Ovary (tissue), 9 donors: ENCODE measurements around the gene GTF2H3. TPM values are rescaled to one million over a fixed set of nuclear protein-coding genes. Genes with fewer than 3 reads are reported as not detected.

Source experiments
- DNase-seq, 5 donors: peaks; one replicate each; pipeline ENCODE4 v3.0.0-alpha.2; 2019 to 2020
- H3K27ac ChIP-seq, 2 donors: fragments of 200-600 bp; one replicate each; pipeline versions ENCODE4 v1.5.1 to v1.8.0; 2019 to 2022
- H3K27me3 ChIP-seq: fragments of 200-600 bp; one replicate; pipeline ENCODE4 v1.8.0; 2022
- H3K36me3 ChIP-seq: fragments of 200-600 bp; sonication (generic); one replicate; pipeline ENCODE4 v1.5.1; 2019
- H3K4me1 ChIP-seq: one replicate; pipeline ENCODE4 v1.8.1; 2013; ENCODE audit warnings: mild to moderate bottlenecking, moderate library complexity; ENCODE audit not compliant: insufficient read depth
- H3K4me3 ChIP-seq: fragments of 200-600 bp; sonication (generic); one replicate; pipeline ENCODE4 v1.5.1; 2017
- H3K9me3 ChIP-seq, 2 donors: fragments of 200-600 bp in 1 of 2; sonication (generic) in 1 of 2; one replicate each; pipeline versions ENCODE4 v1.5.1 to v1.8.1; 2013 to 2019; ENCODE audit warnings: mild to moderate bottlenecking in 1 of 2, moderate library complexity in 1 of 2
- EP300 ChIP-seq: sonication (generic); formaldehyde crosslinking; IDR thresholded peaks from one replicate; pipeline ENCODE4 v1.6.1; 2017; ENCODE audit warnings: antibody characterized with exemption
- POLR2A ChIP-seq: fragments of 450-650 bp; IDR thresholded peaks from one replicate; pipeline ENCODE4 v1.6.1; 2017; ENCODE audit warnings: antibody characterized with exemption, mild to moderate bottlenecking, moderate library complexity
- WGBS, 3 donors: extraction: QIAGEN DNeasy Blood & Tissue Kit in 1 of 3; methylation state at CpG; one replicate each; pipeline versions ENCODE4 v1.1.5 to v1.1.7; 2013 to 2017; 5-methylcytosine and 5-hydroxymethylcytosine counted together
- intact Hi-C, 4 donors: fragments of 100-400 bp; cut with DNase I; formaldehyde crosslinking; loops; one replicate each; pipeline versions ENCODE4 v1.11.0 to v1.15.1; 2022 to 2023
- polyA plus RNA-seq, 2 donors: library from polyadenylated mRNA; stranded (reverse); fragments of 200-250 nt in 1 of 2; fragments of 350-450 nt in 1 of 2; fragmentation: Illumina TruSeq in 1 of 2; extraction: RNeasy Lipid Tissue Mini Kit (QIAGEN cat#74804) in 1 of 2; gene quantifications; one replicate each; pipeline ENCODE4 v1.2.3, GENCODE V29; 2013 to 2014
- total RNA-seq, 7 donors: library from RNA; depleted of rRNA in 2 of 7; stranded (reverse); fragments of >200 nt in 2 of 7; fragmentation: NEBNext Ultra II Directional in 3 of 7; extraction: Animal tissue kit (Norgen Biotek cat#: 25700) in 3 of 7; gene quantifications; one replicate each; pipeline versions ENCODE4 v1.1.0 to v1.2.4, GENCODE V29; 2016 to 2023
- TF ChIP-seq, protein P1 (sequence below), 3 donors: fragments of 450-650 bp in 2 of 3; fragments of 200-600 bp in 1 of 3; IDR thresholded peaks; one replicate each; pipeline versions ENCODE4 v1.5.1 to v1.8.0; 2016 to 2022; ENCODE audit warnings: antibody characterized with exemption in 3 of 3, mild to moderate bottlenecking in 1 of 3
- donor health status: DM: no; HTN: no; CAD: no; lungs with moderate emphysema.
- donor health status: DM: no; HTN: no; CAD: no.
- donor health status: Bipolar disorder and iron deficiency.
- donor health status: DM: yes; HTN: yes; CAD: no.
- donor health status: DM: no; HTN: no; CAD: no.
- donor health status: DM: yes; HTN: yes; CAD: no.

GTF2H3 gene
- total and polyA plus RNA-seq, 9 donors: 8.1 to 29.5 (median 21.2) TPM

- no peak for TF ChIP-seq EP300
- TF ChIP-seq, protein P1, sequence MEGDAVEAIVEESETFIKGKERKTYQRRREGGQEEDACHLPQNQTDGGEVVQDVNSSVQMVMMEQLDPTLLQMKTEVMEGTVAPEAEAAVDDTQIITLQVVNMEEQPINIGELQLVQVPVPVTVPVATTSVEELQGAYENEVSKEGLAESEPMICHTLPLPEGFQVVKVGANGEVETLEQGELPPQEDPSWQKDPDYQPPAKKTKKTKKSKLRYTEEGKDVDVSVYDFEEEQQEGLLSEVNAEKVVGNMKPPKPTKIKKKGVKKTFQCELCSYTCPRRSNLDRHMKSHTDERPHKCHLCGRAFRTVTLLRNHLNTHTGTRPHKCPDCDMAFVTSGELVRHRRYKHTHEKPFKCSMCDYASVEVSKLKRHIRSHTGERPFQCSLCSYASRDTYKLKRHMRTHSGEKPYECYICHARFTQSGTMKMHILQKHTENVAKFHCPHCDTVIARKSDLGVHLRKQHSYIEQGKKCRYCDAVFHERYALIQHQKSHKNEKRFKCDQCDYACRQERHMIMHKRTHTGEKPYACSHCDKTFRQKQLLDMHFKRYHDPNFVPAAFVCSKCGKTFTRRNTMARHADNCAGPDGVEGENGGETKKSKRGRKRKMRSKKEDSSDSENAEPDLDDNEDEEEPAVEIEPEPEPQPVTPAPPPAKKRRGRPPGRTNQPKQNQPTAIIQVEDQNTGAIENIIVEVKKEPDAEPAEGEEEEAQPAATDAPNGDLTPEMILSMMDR (IDR thresholded peaks at IDR 0.05): no peak
- TF ChIP-seq POLR2A: no peak
- WGBS, 3 donors: 94 to 98% (median 95%) methylated on average over 10 of the region's 10 CpGs
- no peaks in the 10 kb centered on the region for H3K9me3 ChIP-seq
- intact Hi-C loops: no loop called here
- H3K4me3 ChIP-seq: no peak overlapping the region
- H3K27me3 ChIP-seq: no peaks in the 10 kb centered on the region
- H3K36me3 ChIP-seq: no peaks in the 10 kb centered on the region
- no peak overlapping the region for H3K27ac ChIP-seq
- H3K4me1 ChIP-seq: no peaks in the 10 kb centered on the region
- no peak for DNase-seq
Measured at GRCh38 chr12:123678981-123679380, 45.4 kb downstream of the GTF2H3 start.

- WGBS, 3 donors: 92 to 95% (median 94%) methylated on average over 2 of the region's 2 CpGs
- intact Hi-C loops: no loop called here
Measured at GRCh38 chr12:123681605-123682004, 48.0 kb downstream of the GTF2H3 start.

GRCh38 chr12:123683964-123684363 lies 50.3 kb downstream of the GTF2H3 start:
- no peak for DNase-seq
- TF ChIP-seq POLR2A (no peak), EP300 (no peak)
- TF ChIP-seq, protein P1 (IDR thresholded peaks at IDR 0.05): no peak
- intact Hi-C loops: no loop called here
- Histone ChIP-seq H3K27ac (no peak overlapping the region), H3K27me3 (no peaks in the 10 kb centered on the region), H3K9me3 (no peaks in the 10 kb centered on the region), H3K36me3 (peaks cover 3% of the 10 kb centered on the region), H3K4me3 (no peak overlapping the region), H3K4me1 (no peaks in the 10 kb centered on the region)
- WGBS, 3 donors: 89 to 96% (median 94%) methylated on average over 3 of the region's 3 CpGs

More at GRCh38 chr12:123681605-123682004, 48.0 kb downstream of the GTF2H3 start:
- no peak for TF ChIP-seq POLR2A
- TF ChIP-seq, protein P1 (IDR thresholded peaks at IDR 0.05): no peak
- TF ChIP-seq EP300: no peak
- H3K27me3 ChIP-seq: no peaks in the 10 kb centered on the region
- H3K9me3 ChIP-seq: no peaks in the 10 kb centered on the region
- H3K36me3 ChIP-seq: no peaks in the 10 kb centered on the region
- H3K27ac ChIP-seq: no peak overlapping the region
- H3K4me1 ChIP-seq: no peaks in the 10 kb centered on the region
- no peak overlapping the region for H3K4me3 ChIP-seq
- no peak for DNase-seq

DNA sequence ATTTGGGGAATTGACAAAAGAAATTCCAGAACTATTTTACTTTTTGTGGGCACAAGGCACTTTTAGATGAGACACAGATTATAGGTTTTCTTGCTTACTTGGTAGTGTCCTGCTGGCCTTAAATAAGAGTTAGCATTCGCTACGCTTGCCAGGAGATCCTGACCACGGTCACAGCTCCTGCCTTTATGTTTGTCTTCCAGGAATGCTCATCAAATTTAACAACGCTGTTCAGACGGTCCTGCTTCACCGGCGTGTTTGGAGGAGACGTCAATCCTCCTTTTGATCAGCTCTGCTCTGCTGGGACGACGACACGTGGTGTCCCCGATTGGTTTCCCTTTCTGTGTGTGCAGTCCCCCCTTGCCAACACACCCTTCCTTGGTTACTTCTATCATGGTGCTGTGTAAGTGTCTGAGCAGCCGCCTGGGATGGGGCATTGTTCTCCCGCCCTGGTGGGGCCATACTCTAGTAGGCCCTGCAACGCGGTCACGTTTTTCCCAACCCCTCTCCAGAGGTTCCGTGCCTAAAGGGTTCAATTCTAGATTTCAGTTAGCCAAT lies 53.1 kb downstream of the GTF2H3 start:
- H3K4me3 ChIP-seq: no peak overlapping the region
- TF ChIP-seq EP300 (no peak), POLR2A (no peak)
- TF ChIP-seq, protein P1 (IDR thresholded peaks at IDR 0.05): no peak
- DNase-seq: no peak
- no peaks in the 10 kb centered on the region for H3K4me1 ChIP-seq
- intact Hi-C loops: no loop called here
- H3K27me3 ChIP-seq: no peaks in the 10 kb centered on the region
- H3K9me3 ChIP-seq: no peaks in the 10 kb centered on the region
- H3K27ac ChIP-seq: no peak overlapping the region
- peaks cover 3% of the 10 kb centered on the region for H3K36me3 ChIP-seq
- whole genome bisulfite sequencing, 3 donors: 92 to 95% (median 93%) methylated on average over 18 of the region's 18 CpGs
